DND-41 (cell line): ENCODE measurements around the gene SMIM17.

Experiments
- EZH2 ChIP-seq: IDR thresholded peaks from 3 replicates; pipeline ENCODE4 v1.6.1; 2012; ENCODE audit warnings: borderline replicate concordance, low read depth, mild to moderate bottlenecking, moderate library complexity, low read length, inconsistent platforms; ENCODE audit not compliant: severe bottlenecking
- TF ChIP-seq, protein P1 (sequence below): IDR thresholded peaks from 2 replicates; pipeline ENCODE4 v1.5.1; 2012; ENCODE audit warnings: borderline replicate concordance, low read length, moderate library complexity, mild to moderate bottlenecking; ENCODE audit not compliant: poor library complexity, severe bottlenecking; ENCODE audit errors: extremely low read depth

- TF ChIP-seq, protein P1, sequence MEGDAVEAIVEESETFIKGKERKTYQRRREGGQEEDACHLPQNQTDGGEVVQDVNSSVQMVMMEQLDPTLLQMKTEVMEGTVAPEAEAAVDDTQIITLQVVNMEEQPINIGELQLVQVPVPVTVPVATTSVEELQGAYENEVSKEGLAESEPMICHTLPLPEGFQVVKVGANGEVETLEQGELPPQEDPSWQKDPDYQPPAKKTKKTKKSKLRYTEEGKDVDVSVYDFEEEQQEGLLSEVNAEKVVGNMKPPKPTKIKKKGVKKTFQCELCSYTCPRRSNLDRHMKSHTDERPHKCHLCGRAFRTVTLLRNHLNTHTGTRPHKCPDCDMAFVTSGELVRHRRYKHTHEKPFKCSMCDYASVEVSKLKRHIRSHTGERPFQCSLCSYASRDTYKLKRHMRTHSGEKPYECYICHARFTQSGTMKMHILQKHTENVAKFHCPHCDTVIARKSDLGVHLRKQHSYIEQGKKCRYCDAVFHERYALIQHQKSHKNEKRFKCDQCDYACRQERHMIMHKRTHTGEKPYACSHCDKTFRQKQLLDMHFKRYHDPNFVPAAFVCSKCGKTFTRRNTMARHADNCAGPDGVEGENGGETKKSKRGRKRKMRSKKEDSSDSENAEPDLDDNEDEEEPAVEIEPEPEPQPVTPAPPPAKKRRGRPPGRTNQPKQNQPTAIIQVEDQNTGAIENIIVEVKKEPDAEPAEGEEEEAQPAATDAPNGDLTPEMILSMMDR = no peak
- TF ChIP-seq EZH2 = no peak
These were observed 34.5 kb upstream of the SMIM17 start for GRCh38 chr19:56608274-56608964.
